ENCODE data around the gene CASP2. TPM values are rescaled to one million over a fixed set of nuclear protein-coding genes. Genes with fewer than 3 reads are reported as not detected.

The CASP2 gene
- total and polyA plus RNA-seq, 10 of the 15 experiments (the other 5 are each of a cell fraction or from before 2014, with no cell fraction given), result 12.1 to 60.4 (median 26.2) TPM

DNA sequence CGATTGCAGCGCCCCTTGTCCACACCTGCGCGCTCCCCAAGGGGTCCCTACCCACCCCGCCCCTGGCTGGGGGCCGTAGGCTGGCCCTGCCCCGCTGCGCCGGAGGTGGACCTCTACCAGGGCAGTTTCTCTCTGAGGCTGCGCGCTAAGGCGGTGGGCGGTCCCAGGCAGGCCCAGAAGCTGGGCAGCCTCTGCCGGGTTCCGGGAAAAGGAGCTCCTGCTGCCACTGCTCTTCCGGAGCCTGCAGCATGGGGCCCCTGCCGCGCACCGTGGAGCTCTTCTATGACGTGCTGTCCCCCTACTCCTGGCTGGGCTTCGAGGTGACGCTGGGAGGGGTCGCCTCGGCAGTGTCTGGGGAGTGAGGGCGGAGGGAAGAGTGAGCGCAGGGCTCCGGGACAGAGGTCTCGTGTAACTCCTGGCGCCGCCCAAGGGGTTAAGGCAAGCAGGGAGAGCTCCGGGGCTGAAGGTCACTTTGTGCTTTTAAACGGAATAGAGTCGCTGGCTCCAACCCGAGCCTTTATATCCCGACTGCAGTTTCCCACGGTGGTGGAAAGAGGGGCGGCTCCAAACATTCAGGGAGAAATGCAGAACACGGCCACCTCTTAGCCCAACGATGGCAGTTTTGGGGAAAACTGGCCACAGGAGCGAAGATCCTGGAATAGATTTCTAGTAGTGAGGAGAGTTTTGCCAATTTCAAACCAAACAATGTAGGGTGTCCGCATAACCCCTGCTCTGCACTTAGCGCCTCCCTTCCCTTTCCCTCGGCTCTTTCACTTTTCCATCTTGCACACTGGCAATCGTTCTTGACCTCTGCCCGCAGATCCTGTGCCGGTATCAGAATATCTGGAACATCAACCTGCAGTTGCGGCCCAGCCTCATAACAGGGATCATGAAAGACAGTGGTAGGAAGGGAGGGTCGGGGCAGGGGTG is 24.6 kb upstream of the CASP2 start, which contains the start of gene GSTK1 (continued):
- TF ChIP-seq ZBTB4 (CRISPR knock-in tag; IDR thresholded peaks at IDR 0.05) (no peak), RB1 (IDR thresholded peaks at IDR 0.05; ENCODE audit: borderline replicate concordance) (0 out of 2 replicates have a peak, but pooled peaks have one; percentile 41), MEF2B (IDR thresholded peaks at IDR 0.05; ENCODE audit: partially characterized antibody, poor library complexity, severe bottlenecking) (peak; percentile 21), STAT3 (IDR thresholded peaks at IDR 0.05; ENCODE audit: low read depth, low read length) (no peak), PAX5 (IDR thresholded peaks at IDR 0.05; ENCODE audit: borderline replicate concordance, low read depth, low read length) (no peak), TBL1XR1 (IDR thresholded peaks at IDR 0.05; ENCODE audit: low read depth, low read length) (no peak), IKZF1 (conservative IDR thresholded peaks at IDR 0.05) (peak; percentile 82), RUNX3 (IDR thresholded peaks at IDR 0.05; ENCODE audit: low read length) (no peak), IRF5 (IDR thresholded peaks at IDR 0.05; ENCODE audit: borderline replicate concordance) (no peak), SIN3A (IDR thresholded peaks at IDR 0.05; ENCODE audit: low read depth, low read length) (peak; percentile 55; the same call in 1 of the 2 replicates), MXI1 (IDR thresholded peaks at IDR 0.05; ENCODE audit: low read depth, low read length) (peak; percentile 85), EZH2 (IDR thresholded peaks at IDR 0.05; ENCODE audit: borderline replicate concordance, control insufficient read depth, low read depth, low read length) (no peak), ZNF384 (IDR thresholded peaks at IDR 0.05; ENCODE audit: borderline replicate concordance, low read depth, low read length) (no peak)
- TF ChIP-seq, protein P1, sequence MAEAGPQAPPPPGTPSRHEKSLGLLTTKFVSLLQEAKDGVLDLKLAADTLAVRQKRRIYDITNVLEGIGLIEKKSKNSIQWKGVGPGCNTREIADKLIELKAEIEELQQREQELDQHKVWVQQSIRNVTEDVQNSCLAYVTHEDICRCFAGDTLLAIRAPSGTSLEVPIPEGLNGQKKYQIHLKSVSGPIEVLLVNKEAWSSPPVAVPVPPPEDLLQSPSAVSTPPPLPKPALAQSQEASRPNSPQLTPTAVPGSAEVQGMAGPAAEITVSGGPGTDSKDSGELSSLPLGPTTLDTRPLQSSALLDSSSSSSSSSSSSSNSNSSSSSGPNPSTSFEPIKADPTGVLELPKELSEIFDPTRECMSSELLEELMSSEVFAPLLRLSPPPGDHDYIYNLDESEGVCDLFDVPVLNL (IDR thresholded peaks at IDR 0.05; ENCODE audit: low read depth, low read length), result no peak
